Motor neuron (in vitro differentiated cells): ENCODE results near the gene RFTN1. TPM values are rescaled to one million over a fixed set of nuclear protein-coding genes. Genes with fewer than 3 reads are reported as not detected.
A peak's percentile ranks its signal among the peaks of the same experiment; 100 is the strongest.

Experiments
- ATAC-seq, 8 experiments: fragments of 200-7000 bp; cut with Tn5 transposase; replicated peaks in 6 of 8; 2 replicates each; pipeline ENCODE4 v1.8.0; 2021; ENCODE audit warnings: mild to moderate bottlenecking in 8 of 8, moderate library complexity in 8 of 8
- H3K27ac ChIP-seq, 2 donors: fragments of 250-450 bp; sonication (Bioruptor Pico); 2 replicates each; pipeline ENCODE4 v1.9.0; 2021; ENCODE audit warnings: antibody characterized with exemption in 2 of 2, mild to moderate bottlenecking in 2 of 2, moderate library complexity in 1 of 2
- H3K4me1 ChIP-seq, 2 donors: fragments of 250-450 bp; sonication (Bioruptor Pico); replicated peaks in 1 of 2; 2 replicates each; pipeline ENCODE4 v1.6.1; 2021; ENCODE audit warnings: antibody characterized with exemption in 2 of 2, mild to moderate bottlenecking in 2 of 2, moderate library complexity in 1 of 2
- H3K4me3 ChIP-seq, 5 donors: fragments of 250-450 bp; sonication (Bioruptor Pico); 2 replicates each; pipeline ENCODE4 v1.9.0; 2021; ENCODE audit warnings: antibody characterized with exemption in 5 of 5, mild to moderate bottlenecking in 5 of 5, moderate library complexity in 4 of 5
- WGBS, 10 experiments: fragments of 450-650 bp; shearing (Covaris generic); methylation state at CpG; one replicate each; pipeline ENCODE4 v1.0.0; 2022; 5-methylcytosine and 5-hydroxymethylcytosine counted together
- in situ Hi-C, 9 experiments: fragments of 400-800 bp; cut with MboI; loops; one replicate each; pipeline ENCODE4 v1.15.0; 2021; ENCODE audit warnings: low sequenced_read_pairs in 9 of 9, low pct_unique_long_range_greater_than_20kb in 2 of 9; ENCODE audit not compliant: unreplicated experiment in 9 of 9
- total RNA-seq, 8 experiments: library from RNA; unstranded; fragments of 300-600 nt; gene quantifications; 2 replicates each; pipeline versions ENCODE4 v1.2.3 to v1.2.4, GENCODE V29; 2022

RFTN1 gene
- total RNA-seq, 8 experiments from 2014 or later: 2.4 to 27.9 (median 6.7) TPM

DNA sequence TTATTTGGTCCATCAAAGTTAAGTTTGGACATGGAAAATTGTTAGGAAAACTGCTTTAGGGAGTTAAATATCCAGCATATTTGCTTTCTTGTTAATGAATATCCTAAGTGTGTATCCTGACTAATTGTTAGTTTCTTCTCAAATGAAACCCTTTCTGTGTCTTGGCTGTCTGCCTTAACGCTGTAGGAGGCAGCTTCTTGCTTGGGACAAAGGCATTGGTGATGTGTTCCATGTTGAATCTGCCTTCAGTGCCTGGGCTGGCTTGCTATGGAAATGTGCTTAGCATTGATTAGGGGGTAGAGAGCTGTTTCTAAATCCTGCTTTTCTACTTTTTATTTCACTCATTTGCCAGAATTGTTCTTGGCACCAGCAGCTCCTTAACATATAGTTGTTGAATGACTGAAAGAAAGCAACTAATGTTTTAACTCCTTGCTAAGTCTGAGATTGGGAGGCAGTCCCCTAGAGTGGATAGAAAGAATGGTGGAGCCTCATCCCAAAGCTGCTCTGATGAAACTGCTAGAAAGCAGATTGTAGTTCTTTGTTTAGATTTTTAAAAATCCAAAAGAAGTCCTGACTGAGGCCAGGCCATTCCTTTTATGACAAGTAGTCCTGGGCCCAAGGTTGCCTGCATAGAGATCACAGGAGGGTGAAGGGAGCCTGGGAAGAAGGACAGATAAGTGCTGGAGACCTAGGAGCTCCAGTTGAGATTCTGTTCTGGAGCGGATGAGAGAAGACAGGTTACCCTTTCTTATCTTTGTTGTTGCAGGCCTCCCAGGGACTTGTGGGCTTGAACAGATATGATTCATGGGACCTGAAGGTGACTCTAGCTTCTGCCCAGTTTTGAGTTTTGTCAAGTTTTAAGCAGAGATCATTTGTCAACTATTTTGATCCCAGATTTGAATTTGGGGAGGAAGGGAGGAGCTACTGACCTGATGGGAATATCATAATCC, 209.2 kb downstream of the RFTN1 start:
- Histone ChIP-seq H3K4me3 (no peak overlapping the region), H3K27ac (no peak overlapping the region), H3K4me1 (peaks cover 4 to 10% of the 10 kb centered on the region in 2 donors)
- WGBS, 10 experiments: 80 to 100% (median 100%) methylated on average over 1 to 2 of the region's 2 CpGs; no CpG with 5 or more reads in 2 of the 10 experiments
- ATAC-seq: no peak
- in situ Hi-C loops: loop anchor here in 1 of 9 experiments (10.0 kb wide), 1 partner anchor 210 kb away; the partner anchor contains the start of gene RFTN1

DNA sequence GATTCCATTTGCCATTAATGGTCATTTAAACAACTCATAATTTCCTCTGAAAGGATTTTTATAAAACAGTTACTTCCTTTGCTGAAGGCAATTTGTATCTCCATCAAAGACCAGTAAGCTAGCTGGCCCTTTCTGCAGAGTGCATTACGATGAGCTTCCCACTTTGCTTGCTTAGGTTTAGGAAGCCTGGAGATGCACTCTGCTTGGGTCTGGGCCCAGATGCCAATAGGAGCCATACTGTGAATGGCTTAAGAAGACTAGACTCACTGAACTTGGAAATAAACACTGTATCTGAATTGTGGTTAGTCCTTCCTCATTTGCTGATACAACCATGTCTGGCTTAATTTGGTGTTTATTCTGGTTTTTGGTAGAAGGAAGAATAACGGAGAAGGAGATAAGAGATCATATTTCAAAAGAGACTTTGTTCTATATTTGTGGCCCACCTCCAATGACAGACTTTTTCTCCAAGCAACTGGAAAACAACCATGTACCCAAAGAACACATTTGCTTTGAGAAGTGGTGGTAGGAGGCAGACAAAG, 210.4 kb downstream of the RFTN1 start:
- in situ Hi-C loops: loop anchor here in 1 of 9 experiments (10.0 kb wide), 1 partner anchor 212 kb away; the partner anchor contains the start of gene RFTN1
- Histone ChIP-seq H3K4me1 (peaks cover 4 to 10% of the 10 kb centered on the region in 2 donors), H3K4me3 (no peak overlapping the region), H3K27ac (no peak overlapping the region)
- WGBS, 10 experiments: 20 to 100% (median 90%) methylated on average over 1 to 2 of the region's 2 CpGs; no CpG with 5 or more reads in 3 of the 10 experiments
- no peak for ATAC-seq

DNA sequence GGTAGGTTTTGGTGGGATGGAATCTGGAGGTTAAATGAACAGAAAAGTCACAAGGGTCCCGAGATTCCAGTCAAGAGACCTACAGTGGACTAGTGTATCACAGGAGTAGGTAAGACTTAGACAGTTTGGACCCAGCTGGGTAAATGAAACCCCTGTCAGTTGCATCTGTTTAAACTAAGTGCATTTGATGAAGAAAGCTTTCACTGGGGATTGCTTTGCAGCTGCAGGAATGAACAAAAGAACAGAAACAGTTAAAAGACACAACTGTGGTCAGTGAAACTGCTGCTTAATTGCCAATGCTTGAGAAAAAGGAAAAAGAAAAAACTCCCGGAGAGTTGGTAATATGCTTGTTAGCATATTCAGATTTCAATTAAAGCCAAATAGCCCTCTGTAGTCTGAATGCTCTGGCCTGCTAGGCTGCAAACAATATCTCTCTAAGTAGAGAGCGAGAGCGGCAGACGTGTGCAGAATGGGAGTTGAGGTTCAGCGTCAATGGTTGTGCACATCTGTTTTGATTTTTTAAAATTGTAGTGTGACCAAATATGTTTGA, 211.3 kb downstream of the RFTN1 start:
- in situ Hi-C loops: loop anchor here in 1 of 9 experiments (10.0 kb wide), 1 partner anchor 213 kb away; the partner anchor contains the start of gene RFTN1
- H3K27ac ChIP-seq: no peak overlapping the region
- WGBS, 10 experiments: 0 to 70% (median 58%) methylated on average over 1 to 6 of the region's 6 CpGs; no CpG with 5 or more reads in 2 of the 10 experiments
- H3K4me3 ChIP-seq: no peak overlapping the region
- H3K4me1 ChIP-seq: peaks cover 4 to 10% of the 10 kb centered on the region in 2 donors
- peak in 4 of 8 experiments; percentile 9 to 41 (median 20) for ATAC-seq

DNA sequence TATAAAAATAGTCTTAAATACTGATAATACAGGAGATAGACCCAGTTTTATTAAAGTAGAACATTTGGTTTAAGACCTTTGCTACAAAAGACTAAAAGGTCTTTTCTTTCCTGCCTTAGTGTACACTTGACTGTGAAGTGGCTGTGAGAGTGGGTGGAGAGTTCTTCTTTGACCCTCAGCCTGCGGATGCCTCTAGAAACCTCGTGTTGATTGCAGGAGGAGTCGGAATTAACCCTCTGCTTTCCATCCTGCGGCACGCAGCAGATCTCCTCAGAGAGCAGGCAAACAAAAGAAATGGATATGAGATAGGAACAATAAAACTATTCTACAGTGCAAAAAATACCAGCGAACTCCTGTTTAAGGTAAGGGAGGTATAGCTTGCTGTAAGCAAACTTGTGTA, 212.0 kb downstream of the RFTN1 start:
- ATAC-seq: no peak
- in situ Hi-C loops: loop anchor here in 1 of 9 experiments (10.0 kb wide), 1 partner anchor 213 kb away; the partner anchor contains the start of gene RFTN1
- WGBS, 10 experiments: 13 to 100% (median 24%) methylated on average over 1 to 6 of the region's 6 CpGs; no CpG with 5 or more reads in 1 of the 10 experiments
- Histone ChIP-seq H3K4me1 (peaks cover 4 to 10% of the 10 kb centered on the region in 2 donors), H3K4me3 (no peak overlapping the region), H3K27ac (no peak overlapping the region)

DNA sequence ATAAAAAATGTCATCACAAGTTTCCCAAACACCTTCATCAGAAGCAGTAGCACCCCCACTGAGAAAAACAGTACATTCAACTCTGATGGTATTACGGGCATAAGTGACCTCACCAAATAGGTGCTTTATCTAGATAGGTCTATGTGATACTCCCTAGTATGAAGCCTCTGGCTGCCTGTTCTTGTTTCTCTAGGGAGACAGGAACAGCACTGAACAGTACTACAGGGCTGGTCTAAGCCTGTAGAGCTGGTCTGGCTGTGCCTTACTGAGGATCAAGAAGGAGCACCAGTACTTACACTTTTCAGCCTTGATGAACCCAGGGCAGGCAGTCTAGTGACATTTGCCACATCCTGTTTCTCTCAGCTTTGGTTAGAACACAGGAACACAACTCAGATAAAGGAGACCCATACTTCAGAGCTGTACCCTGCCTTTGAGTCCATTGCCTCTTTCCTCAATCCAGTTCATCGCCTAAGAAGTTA, 212.6 kb downstream of the RFTN1 start:
- no peak for ATAC-seq
- WGBS, 10 experiments: 80 to 100% (median 98%) methylated on average over 1 to 2 of the region's 2 CpGs; no CpG with 5 or more reads in 4 of the 10 experiments
- no peak overlapping the region for H3K27ac ChIP-seq
- no peak overlapping the region for H3K4me3 ChIP-seq
- H3K4me1 ChIP-seq: peaks cover 4 to 10% of the 10 kb centered on the region in 2 donors
- in situ Hi-C loops: loop anchor here in 1 of 9 experiments (10.0 kb wide), 1 partner anchor 214 kb away; the partner anchor contains the start of gene RFTN1

DNA sequence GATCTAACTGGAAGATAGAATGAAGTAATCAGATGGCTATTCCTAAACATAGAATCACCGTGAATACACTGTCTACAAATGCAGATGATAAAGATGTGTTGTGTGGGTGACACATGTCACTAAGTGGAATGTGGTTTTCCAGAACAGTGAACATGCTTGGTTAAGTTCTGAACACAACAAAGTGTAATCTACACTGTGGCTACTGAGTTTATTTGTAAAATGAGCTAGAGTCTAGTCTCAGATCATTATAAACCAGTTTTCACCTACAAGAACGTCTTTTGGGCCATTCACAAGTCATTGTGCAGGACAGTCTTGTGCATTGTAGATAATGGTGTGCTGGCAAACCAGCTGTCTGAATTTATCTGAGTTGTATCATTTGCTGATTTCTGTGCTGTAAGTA, 213.2 kb downstream of the RFTN1 start:
- peaks cover 4 to 10% of the 10 kb centered on the region in 2 donors for H3K4me1 ChIP-seq
- no peak overlapping the region for H3K27ac ChIP-seq
- ATAC-seq: no peak
- H3K4me3 ChIP-seq: no peak overlapping the region
- in situ Hi-C loops: loop anchor here in 1 of 9 experiments (10.0 kb wide), 1 partner anchor 214 kb away; the partner anchor contains the start of gene RFTN1
- 67 to 95% (median 88%) methylated on average over 1 to 2 of the region's 2 CpGs; no CpG with 5 or more reads in 3 of the 10 experiments for WGBS, 10 experiments

DNA sequence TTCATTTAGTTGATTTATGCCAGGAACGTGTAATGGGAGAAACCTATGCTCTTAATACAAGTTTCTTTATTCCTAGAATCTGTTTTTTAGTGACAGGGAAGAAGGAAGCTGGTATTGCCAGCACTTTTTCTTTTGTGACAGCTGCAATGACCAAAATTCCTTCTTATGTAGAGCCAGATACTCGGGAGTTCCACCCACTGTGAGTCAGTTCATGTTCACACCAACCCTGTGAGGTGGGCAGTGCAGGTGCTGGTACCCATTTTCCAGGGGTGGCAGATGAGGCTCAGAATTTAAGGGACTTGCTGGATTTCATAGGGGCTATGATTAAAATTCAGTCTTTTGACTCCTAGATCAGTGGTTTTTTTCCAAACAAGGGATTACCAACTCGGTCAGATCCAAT, 213.8 kb downstream of the RFTN1 start:
- 52 to 100% (median 76%) methylated on average over 1 to 3 of the region's 3 CpGs for WGBS, 10 experiments
- no peak for ATAC-seq
- no peak overlapping the region for H3K4me3 ChIP-seq
- no peak overlapping the region for H3K27ac ChIP-seq
- in situ Hi-C loops: loop anchor here in 7 of 9 experiments (10.0 to 25.0 kb wide), 4 partner anchors 213 to 263 kb away; partner anchors contain the start of gene RFTN1 (in 2 of the 7)
- H3K4me1 ChIP-seq: peaks cover 4 to 10% of the 10 kb centered on the region in 2 donors

DNA sequence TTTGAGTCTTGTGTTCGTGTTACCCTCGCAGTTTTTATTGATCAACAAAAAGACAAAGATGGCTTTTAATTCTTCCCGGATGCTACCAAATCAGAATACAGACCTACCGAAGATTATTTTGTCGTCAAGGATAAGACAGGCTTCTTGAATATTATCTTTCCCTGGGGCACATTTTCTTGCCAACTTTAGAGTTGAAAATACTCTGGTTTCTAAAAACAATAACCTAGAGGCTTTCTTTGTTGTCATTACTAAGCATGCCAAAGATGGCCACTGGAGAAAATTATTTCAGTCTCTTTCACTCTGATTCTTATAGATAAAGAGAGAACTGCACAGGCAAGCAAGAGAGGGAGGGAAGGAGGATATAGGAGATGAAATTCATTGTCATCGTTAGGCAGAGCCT, 214.6 kb downstream of the RFTN1 start:
- in situ Hi-C loops: loop anchor here in 6 of 9 experiments (25.0 kb wide), 3 partner anchors 213 to 263 kb away; partner anchors contain the start of gene RFTN1 (in 1 of the 6)
- ATAC-seq: no peak
- Histone ChIP-seq H3K27ac (no peak overlapping the region), H3K4me1 (peaks cover 4 to 10% of the 10 kb centered on the region in 2 donors), H3K4me3 (no peak overlapping the region)
- 38 to 100% (median 95%) methylated on average over 1 to 6 of the region's 6 CpGs for WGBS, 10 experiments

DNA sequence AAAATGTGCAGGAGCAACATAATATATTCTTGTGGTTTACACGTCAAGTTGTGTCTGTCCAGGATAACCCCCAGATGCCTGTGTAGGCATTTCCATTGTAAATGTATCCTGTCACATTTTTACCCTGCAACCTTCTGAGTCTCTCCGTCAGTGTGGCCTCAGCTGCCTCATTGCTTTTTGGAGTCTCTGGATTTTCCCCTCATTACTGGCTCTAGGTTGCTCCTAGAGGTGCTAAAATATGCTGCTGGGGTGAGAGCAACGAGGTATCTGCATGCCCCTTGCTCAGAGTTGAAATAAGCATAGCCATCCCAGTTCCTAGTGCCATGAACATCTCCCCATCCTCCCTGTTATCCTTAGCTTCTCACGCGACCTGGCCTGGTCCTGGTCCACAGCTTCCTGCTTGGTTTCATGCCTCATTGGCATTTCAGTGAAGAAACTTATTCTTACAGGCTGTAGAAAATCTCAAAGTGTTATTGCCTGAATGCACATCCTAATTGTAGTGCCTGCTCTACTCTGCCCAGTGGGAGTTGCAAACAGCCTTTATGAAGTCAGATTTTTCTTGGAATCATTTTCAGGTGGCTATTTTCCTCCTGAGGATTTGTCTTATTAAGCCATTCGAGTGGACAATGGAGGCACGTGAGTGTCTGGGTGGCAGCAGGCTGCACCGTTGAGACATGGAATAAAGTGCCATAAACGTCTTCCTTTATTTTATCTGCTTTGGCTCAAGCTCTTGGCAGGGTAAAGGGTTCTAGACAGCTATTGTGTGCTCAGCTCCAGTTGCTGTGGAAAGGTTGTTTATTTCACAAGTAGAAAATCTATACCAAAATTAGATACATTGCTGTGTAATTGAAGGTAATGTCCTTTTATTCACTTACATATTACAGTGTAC, 215.3 kb downstream of the RFTN1 start:
- Histone ChIP-seq H3K4me1 (peaks cover 4 to 10% of the 10 kb centered on the region in 2 donors), H3K27ac (no peak overlapping the region), H3K4me3 (no peak overlapping the region)
- WGBS, 10 experiments: 0 to 100% (median 90%) methylated on average over 1 to 8 of the region's 9 CpGs; no CpG with 5 or more reads in 1 of the 10 experiments
- ATAC-seq: no peak
- in situ Hi-C loops: loop anchor here in 6 of 9 experiments (25.0 kb wide), 3 partner anchors 214 to 264 kb away; partner anchors contain the start of gene RFTN1 (in 1 of the 6)

DNA sequence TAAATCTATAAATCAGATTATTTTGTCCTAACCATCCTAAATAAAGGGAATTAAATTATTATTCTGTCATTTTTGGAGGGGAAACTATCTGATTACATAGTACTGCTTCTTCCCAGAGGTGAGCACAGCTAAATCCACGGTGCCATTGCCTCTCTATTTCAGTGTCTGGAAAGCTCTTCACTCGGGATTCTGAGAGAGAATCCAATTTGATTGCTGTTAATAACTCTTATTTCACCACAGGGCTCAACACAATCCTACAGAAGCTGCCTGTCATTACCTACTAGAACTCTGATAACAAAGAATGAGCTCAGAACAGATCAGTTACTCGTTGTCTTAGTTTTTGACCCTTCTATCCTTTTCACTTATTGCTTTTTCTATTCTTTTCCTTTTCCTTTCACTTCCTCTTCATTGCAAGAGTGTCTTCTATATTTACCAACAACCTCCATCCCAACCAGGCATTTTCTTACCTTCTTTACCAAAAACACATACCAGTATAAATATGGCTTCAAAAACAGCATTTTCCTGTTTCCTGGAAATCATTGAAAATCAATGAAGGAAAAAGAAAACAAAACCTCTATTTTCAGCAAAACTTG, 218.1 kb downstream of the RFTN1 start:
- H3K4me3 ChIP-seq: no peak overlapping the region
- no peak overlapping the region for H3K27ac ChIP-seq
- WGBS, 10 experiments: 62 to 100% (median 95%) methylated on average over 1 to 3 of the region's 3 CpGs; no CpG with 5 or more reads in 2 of the 10 experiments
- no peak for ATAC-seq
- no peaks in the 10 kb centered on the region for H3K4me1 ChIP-seq
- in situ Hi-C loops: loop anchor here in 6 of 9 experiments (25.0 kb wide), 3 partner anchors 217 to 267 kb away; partner anchors contain the start of gene RFTN1 (in 1 of the 6)

DNA sequence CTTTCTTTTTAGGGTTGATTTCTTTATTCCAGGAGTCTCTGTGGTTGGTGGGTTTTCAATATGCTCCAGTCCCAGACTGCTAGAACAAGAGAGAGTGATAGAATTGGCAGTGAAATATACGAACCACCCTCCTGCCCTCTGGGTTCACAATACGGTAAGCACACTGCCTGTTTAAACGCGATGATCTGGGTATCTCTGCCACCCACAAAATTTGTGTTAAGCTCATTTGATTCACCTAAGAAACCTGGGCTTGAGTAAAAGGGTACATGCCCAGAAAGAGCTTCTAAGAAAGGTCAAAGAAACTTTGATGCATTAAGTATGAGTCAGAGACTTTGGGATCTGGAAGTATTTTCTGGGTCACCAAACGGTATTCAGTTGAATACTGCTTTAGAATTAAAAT, 218.7 kb downstream of the RFTN1 start:
- no peaks in the 10 kb centered on the region for H3K4me1 ChIP-seq
- WGBS, 10 experiments: 83 to 100% (median 96%) methylated on average over 1 to 5 of the region's 5 CpGs
- in situ Hi-C loops: loop anchor here in 6 of 9 experiments (25.0 kb wide), 3 partner anchors 217 to 267 kb away; partner anchors contain the start of gene RFTN1 (in 1 of the 6)
- no peak overlapping the region for H3K27ac ChIP-seq
- no peak overlapping the region for H3K4me3 ChIP-seq
- no peak for ATAC-seq
